Lung microvascular endothelial cell (primary cell): ENCODE measurements around the gene CA12. TPM values are rescaled to one million over a fixed set of nuclear protein-coding genes. Genes with fewer than 3 reads are reported as not detected.

ENCODE experiments used
- DNase-seq, 2 donors: peaks; one replicate each; pipeline versions ENCODE4 v3.0.0 to v3.0.0-alpha.2; 2010; ENCODE audit warnings: low read depth in 2 of 2
- total RNA-seq: library from RNA; depleted of rRNA; stranded (reverse); fragments of >200 nt; gene quantifications from 2 replicates; pipeline ENCODE4 v1.2.1, GENCODE V29; 2014

The CA12 gene
- total RNA-seq, 1 donor from 2014 or later, result 0.40 TPM

DNA sequence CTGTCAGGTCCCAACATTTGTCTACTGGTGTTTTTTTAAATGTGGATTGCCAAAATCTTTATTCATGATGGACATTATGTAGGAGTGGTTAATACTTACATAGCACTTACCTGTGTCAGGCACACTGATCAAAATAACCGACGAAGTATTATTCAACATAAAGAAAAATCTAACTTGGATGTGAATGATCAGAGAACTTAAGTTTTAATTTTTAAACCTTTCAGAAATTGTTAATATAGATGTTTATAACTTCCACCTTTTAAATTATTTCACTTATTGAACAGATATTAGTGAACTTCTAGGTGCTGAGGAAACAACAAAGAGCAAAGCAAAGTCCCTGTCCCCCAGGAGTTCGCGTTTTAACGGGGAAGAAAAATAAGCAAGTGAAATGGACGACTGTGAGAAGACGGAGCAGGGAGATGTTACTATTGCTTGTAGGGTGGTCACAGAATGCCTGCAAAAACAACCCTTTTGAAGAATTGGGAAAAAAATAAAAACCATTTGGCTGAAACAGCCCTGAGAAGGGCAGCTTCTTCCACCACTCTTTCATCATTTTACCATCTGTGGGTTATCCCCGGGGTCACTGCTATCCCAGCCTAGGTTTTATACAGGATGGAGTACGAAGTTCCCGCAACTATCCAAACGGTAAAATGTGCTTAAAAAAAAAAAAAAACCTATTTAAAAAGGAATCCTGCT lies 105.2 kb downstream of the CA12 start:
- DNase-seq, result no peak

DNA sequence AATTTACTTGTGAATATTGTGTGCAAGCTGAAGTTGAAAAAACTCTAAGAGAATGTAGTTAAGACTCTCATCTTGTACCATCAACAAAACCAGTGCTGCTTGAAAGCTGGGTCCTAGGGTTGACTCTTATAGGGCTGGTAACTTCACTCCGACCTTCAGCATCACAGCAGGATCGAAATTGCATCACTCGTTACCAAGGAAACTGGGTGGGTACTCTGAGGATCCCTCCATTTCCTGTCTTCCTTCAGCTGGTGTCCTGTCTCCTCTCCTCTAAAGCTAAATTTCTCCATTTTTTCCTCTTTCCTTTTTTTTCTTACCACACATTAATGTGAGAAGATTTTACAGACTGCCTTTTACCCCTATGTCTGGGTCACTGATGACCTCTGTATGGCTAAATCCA lies 107.2 kb downstream of the CA12 start:
- DNase-seq, result no peak

Other genes with a start within 250 kb of the CA12 start
- 300 and 306 TPM in 2 replicates for gene RPS27L, start 224.4 kb downstream of the CA12 start, total RNA-seq
- gene RAB8B, start 192.2 kb downstream of the CA12 start, total RNA-seq, result 47.7 and 54.6 TPM in 2 replicates
- 18.3 and 25.6 TPM in 2 replicates for gene APH1B, start 104.2 kb downstream of the CA12 start, total RNA-seq
- gene USP3, start 122.7 kb upstream of the CA12 start, total RNA-seq, result 25.3 and 30.0 TPM in 2 replicates
- under 0.01 and 0.20 TPM in 2 replicates for gene FBXL22, start 215.5 kb upstream of the CA12 start, total RNA-seq